Measurements from ENCODE around the gene KAZN. TPM values are rescaled to one million over a fixed set of nuclear protein-coding genes. Genes with fewer than 3 reads are reported as not detected.

The KAZN gene
- polyA plus RNA-seq, 1 experiment, result 5.5 TPM

GRCh38 chr1:14878124-14878523, 279.6 kb downstream of the KAZN start:
- no peak for DNase-seq (ENCODE audit: low read depth)
- TF ChIP-seq, protein P1, sequence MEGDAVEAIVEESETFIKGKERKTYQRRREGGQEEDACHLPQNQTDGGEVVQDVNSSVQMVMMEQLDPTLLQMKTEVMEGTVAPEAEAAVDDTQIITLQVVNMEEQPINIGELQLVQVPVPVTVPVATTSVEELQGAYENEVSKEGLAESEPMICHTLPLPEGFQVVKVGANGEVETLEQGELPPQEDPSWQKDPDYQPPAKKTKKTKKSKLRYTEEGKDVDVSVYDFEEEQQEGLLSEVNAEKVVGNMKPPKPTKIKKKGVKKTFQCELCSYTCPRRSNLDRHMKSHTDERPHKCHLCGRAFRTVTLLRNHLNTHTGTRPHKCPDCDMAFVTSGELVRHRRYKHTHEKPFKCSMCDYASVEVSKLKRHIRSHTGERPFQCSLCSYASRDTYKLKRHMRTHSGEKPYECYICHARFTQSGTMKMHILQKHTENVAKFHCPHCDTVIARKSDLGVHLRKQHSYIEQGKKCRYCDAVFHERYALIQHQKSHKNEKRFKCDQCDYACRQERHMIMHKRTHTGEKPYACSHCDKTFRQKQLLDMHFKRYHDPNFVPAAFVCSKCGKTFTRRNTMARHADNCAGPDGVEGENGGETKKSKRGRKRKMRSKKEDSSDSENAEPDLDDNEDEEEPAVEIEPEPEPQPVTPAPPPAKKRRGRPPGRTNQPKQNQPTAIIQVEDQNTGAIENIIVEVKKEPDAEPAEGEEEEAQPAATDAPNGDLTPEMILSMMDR (IDR thresholded peaks at IDR 0.05; ENCODE audit: insufficient read depth, low read depth, low read length), result no peak
- ChIA-PET POLR2A (no interaction called here), CTCF (no interaction called here)
- Histone ChIP-seq H3K27me3 (ENCODE audit: control insufficient read depth, insufficient read depth, low read length) (no peaks in the 10 kb centered on the region), H3K4me3 (ENCODE audit: low read depth, low read length) (no peak overlapping the region), H3K36me3 (ENCODE audit: control insufficient read depth, insufficient read depth, low read length) (no peaks in the 10 kb centered on the region)

DNA sequence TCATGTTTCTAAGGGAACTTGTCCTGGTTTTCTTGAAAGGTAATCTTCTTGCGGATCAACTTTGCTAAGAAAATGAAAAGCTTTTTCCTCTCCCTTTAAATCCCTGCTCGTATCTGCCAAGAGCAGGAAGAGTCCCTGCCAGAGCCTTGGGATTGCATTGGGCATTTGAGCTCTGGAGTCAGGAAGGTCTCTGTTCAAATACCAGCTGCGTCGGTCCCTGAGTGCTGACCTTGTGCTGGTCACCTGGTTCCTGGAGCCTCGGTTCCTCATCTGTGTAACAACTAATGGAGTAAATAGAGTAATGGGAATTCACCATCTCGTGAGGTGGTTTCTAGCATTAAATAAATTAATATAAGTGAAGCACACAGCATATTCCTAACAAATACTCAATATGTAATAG, 280.5 kb downstream of the KAZN start:
- CTCF ChIA-PET, result no interaction called here

GRCh38 chr1:14880456-14881316, 282.2 kb downstream of the KAZN start:
- CTCF ChIA-PET, result interaction anchor here (1.1 to 1.5 kb wide), 3 partner anchors 11 to 147 kb away, joined by 3 to 5 read pairs (median 3); no protein-coding TSS in a partner anchor
- TF ChIP-seq, protein P1 (IDR thresholded peaks at IDR 0.05; ENCODE audit: insufficient read depth, low read depth, low read length), result no peak
- POLR2A ChIA-PET, result no interaction called here
- no peaks in the 10 kb centered on the region for H3K36me3 ChIP-seq (ENCODE audit: control insufficient read depth, insufficient read depth, low read length)
- DNase-seq (ENCODE audit: low read depth), result peak; percentile 3
- H3K27me3 ChIP-seq (ENCODE audit: control insufficient read depth, insufficient read depth, low read length), result no peaks in the 10 kb centered on the region
- H3K4me3 ChIP-seq (ENCODE audit: low read depth, low read length), result no peak overlapping the region

More for the DNA sequence above, 280.5 kb downstream of the KAZN start:
- no peaks in the 10 kb centered on the region for H3K36me3 ChIP-seq (ENCODE audit: control insufficient read depth, insufficient read depth, low read length)
- no peak for DNase-seq (ENCODE audit: low read depth)
- H3K27me3 ChIP-seq (ENCODE audit: control insufficient read depth, insufficient read depth, low read length), result no peaks in the 10 kb centered on the region
- TF ChIP-seq, protein P1 (IDR thresholded peaks at IDR 0.05; ENCODE audit: insufficient read depth, low read depth, low read length), result no peak
- POLR2A ChIA-PET, result no interaction called here
- no peak overlapping the region for H3K4me3 ChIP-seq (ENCODE audit: low read depth, low read length)

DNA sequence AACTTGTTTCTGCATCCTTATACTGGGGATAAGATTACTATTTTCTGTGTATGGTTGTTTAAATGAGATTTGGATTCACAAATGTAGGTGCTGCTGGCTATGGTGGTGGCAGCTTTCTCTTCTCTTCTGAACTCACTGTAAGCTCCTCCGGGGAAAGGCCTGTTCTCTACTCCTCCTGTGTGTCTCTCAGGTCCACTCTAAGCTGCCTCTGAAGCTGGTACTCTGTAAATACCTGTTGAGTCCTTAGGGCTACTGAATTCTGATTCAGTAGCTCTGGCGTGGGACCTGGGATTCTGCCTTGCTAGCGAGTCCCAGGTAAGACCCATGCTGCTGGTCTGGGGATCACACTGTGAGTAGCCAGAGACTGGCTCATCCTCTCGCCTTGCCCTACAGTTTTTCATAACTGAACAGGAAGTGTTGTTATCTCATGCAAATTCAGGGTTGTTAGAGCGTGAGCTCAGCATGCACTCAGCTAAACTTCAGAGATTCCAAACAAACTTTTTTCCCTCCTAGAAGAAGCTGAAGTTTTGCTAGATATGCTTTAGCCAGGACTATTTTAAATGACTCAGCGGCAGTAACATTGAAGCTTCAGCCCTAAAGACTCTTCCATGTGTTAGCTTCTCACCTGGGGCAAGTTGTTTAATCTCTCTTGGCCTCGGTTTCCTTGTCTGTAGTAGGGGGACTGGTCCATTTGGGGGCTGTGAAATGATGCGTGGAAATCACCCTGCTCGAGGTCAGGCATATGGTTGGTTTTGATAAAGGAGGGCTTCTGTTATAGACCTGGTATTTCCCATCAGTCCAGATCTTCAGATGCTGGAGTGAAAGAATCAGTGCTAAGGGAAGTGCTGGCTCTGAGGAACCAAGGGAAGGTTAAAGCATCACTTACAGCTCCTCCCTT, 283.5 kb downstream of the KAZN start:
- H3K36me3 ChIP-seq (ENCODE audit: control insufficient read depth, insufficient read depth, low read length), result no peaks in the 10 kb centered on the region
- CTCF ChIA-PET, result interaction anchor here (0.9 to 1.5 kb wide), 2 partner anchors 33 to 145 kb away, joined by 3 to 4 read pairs; no protein-coding TSS in a partner anchor
- no peak overlapping the region for H3K4me3 ChIP-seq (ENCODE audit: low read depth, low read length)
- no peak for DNase-seq (ENCODE audit: low read depth)
- POLR2A ChIA-PET, result no interaction called here
- TF ChIP-seq, protein P1 (IDR thresholded peaks at IDR 0.05; ENCODE audit: insufficient read depth, low read depth, low read length), result no peak
- no peaks in the 10 kb centered on the region for H3K27me3 ChIP-seq (ENCODE audit: control insufficient read depth, insufficient read depth, low read length)

Measured in BJ (cell line).